Ascending aorta (tissue), 2 donors: Measurements from ENCODE around the gene ZC3H12D. TPM values are rescaled to one million over a fixed set of nuclear protein-coding genes. Genes with fewer than 3 reads are reported as not detected.
"Not testable (repeated sequence)": the region's sequence is repeated elsewhere in the genome, so short reads cannot be mapped to it uniquely, and the experiment has no call there.

Experiments
- DNase-seq, 2 donors: peaks; one replicate each; pipeline ENCODE4 v3.0.0-alpha.2; 2019; ENCODE audit warnings: low spot score in 2 of 2
- H3K27ac ChIP-seq, 2 donors: fragments of 200-600 bp; sonication (generic); one replicate each; pipeline ENCODE4 v1.5.1; 2016 to 2017; ENCODE audit warnings: mild to moderate bottlenecking in 1 of 2
- H3K27me3 ChIP-seq: fragments of 200-600 bp; sonication (generic); one replicate; pipeline ENCODE4 v1.5.1; 2017
- H3K36me3 ChIP-seq, 2 donors: fragments of 200-600 bp; sonication (generic); one replicate each; pipeline ENCODE4 v1.5.1; 2016
- H3K4me1 ChIP-seq, 2 donors: fragments of 200-600 bp; sonication (generic); one replicate each; pipeline ENCODE4 v1.5.1; 2016 to 2017; ENCODE audit warnings: mild to moderate bottlenecking in 1 of 2
- H3K4me3 ChIP-seq, 2 donors: fragments of 200-600 bp; sonication (generic); one replicate each; pipeline ENCODE4 v1.5.1; 2016 to 2017; ENCODE audit warnings: mild to moderate bottlenecking in 1 of 2
- H3K9me3 ChIP-seq, 2 donors: fragments of 200-600 bp; sonication (generic); one replicate each; pipeline ENCODE4 v1.5.1; 2016
- CTCF ChIP-seq, 3 experiments: fragments of 200-600 bp in 2 of 3; fragments of 450-650 bp in 1 of 3; sonication (generic) in 2 of 3; IDR thresholded peaks; one replicate each; pipeline ENCODE4 v1.5.1; 2016 to 2019; ENCODE audit warnings: antibody characterized with exemption in 3 of 3, mild to moderate bottlenecking in 1 of 3, moderate library complexity in 1 of 3
- intact Hi-C: fragments of 100-400 bp; cut with DNase I; formaldehyde crosslinking; loops from one replicate; pipeline ENCODE4 v1.15.1; 2023
- total RNA-seq: library from RNA; depleted of rRNA; stranded (reverse); fragments of >200 nt; gene quantifications from one replicate; pipeline ENCODE4 v1.1.0, GENCODE V29; 2016

ZC3H12D gene
- total RNA-seq, 1 donor from 2014 or later: 1.5 TPM

GRCh38 chr6:149445095-149445466, 39.7 kb downstream of the ZC3H12D start:
- H3K4me3 ChIP-seq: no peak overlapping the region
- no peaks in the 10 kb centered on the region for H3K36me3 ChIP-seq
- H3K9me3 ChIP-seq: no peaks in the 10 kb centered on the region
- no peaks in the 10 kb centered on the region for H3K4me1 ChIP-seq
- no peak overlapping the region for H3K27ac ChIP-seq
- no peak for TF ChIP-seq CTCF (IDR thresholded peaks at IDR 0.05)
- H3K27me3 ChIP-seq: no peaks in the 10 kb centered on the region
- peak in 1 of 2 donors; percentile 62 for DNase-seq
- intact Hi-C loops: no loop called here

GRCh38 chr6:149444360-149445094, 40.3 kb downstream of the ZC3H12D start:
- H3K4me3 ChIP-seq, H3K27ac ChIP-seq, H3K4me1 ChIP-seq, H3K36me3 ChIP-seq, intact Hi-C loops, H3K9me3 ChIP-seq, H3K27me3 ChIP-seq: not testable (repeated sequence)
- DNase-seq: peak in 1 of 2 donors; percentile 45

GRCh38 chr6:149443411-149444181, 41.2 kb downstream of the ZC3H12D start:
- Histone ChIP-seq H3K27me3 (no peaks in the 10 kb centered on the region), H3K4me1 (no peaks in the 10 kb centered on the region), H3K27ac (no peak overlapping the region), H3K9me3 (no peaks in the 10 kb centered on the region), H3K36me3 (no peaks in the 10 kb centered on the region), H3K4me3 (no peak overlapping the region)
- peak in 1 of 2 donors; percentile 50 for DNase-seq
- intact Hi-C loops: no loop called here
- TF ChIP-seq CTCF (IDR thresholded peaks at IDR 0.05): no peak

GRCh38 chr6:149441740-149442139, 43.1 kb downstream of the ZC3H12D start:
- no peak for DNase-seq
- intact Hi-C loops: no loop called here
- Histone ChIP-seq H3K27ac (no peak overlapping the region), H3K27me3 (no peaks in the 10 kb centered on the region), H3K36me3 (no peaks in the 10 kb centered on the region), H3K4me1 (no peaks in the 10 kb centered on the region), H3K9me3 (no peaks in the 10 kb centered on the region), H3K4me3 (no peak overlapping the region)
- no peak for TF ChIP-seq CTCF (IDR thresholded peaks at IDR 0.05)

- no peak for DNase-seq
- no peak for TF ChIP-seq CTCF (IDR thresholded peaks at IDR 0.05)
- Histone ChIP-seq H3K27ac (no peak overlapping the region), H3K4me1 (no peaks in the 10 kb centered on the region), H3K9me3 (no peaks in the 10 kb centered on the region), H3K27me3 (no peaks in the 10 kb centered on the region), H3K36me3 (no peaks in the 10 kb centered on the region), H3K4me3 (no peak overlapping the region)
- intact Hi-C loops: no loop called here
Observed at GRCh38 chr6:149440735-149441671, 43.8 kb downstream of the ZC3H12D start.
